Measurements from ENCODE around the gene GMPPA.
A peak's percentile ranks its signal among the peaks of the same experiment; 100 is the strongest.

GMPPA gene

GRCh38 chr2:219468410-219469185, 30.1 kb upstream of the GMPPA start:
- DNase-seq: no peak

GRCh38 chr2:219469186-219469724, 29.4 kb upstream of the GMPPA start:
- DNase-seq: no peak

- no peak for DNase-seq
Observed at GRCh38 chr2:219470429-219470828, 28.3 kb upstream of the GMPPA start.

GRCh38 chr2:219471476-219472371, 27.0 kb upstream of the GMPPA start:
- no peak for DNase-seq

GRCh38 chr2:219472629-219473187, 26.0 kb upstream of the GMPPA start:
- DNase-seq: no peak

- no peak for DNase-seq
Observed at GRCh38 chr2:219473511-219473910, 25.2 kb upstream of the GMPPA start.

- no peak for DNase-seq
Observed at GRCh38 chr2:219474285-219475060, 24.2 kb upstream of the GMPPA start.

GRCh38 chr2:219475278-219475677, 23.4 kb upstream of the GMPPA start:
- no peak for DNase-seq

GRCh38 chr2:219475697-219476651, 22.7 kb upstream of the GMPPA start:
- peak; percentile 72 for DNase-seq

GRCh38 chr2:219476652-219477151, 22.0 kb upstream of the GMPPA start:
- no peak for DNase-seq

- DNase-seq: no peak
Observed at GRCh38 chr2:219477179-219477578, 21.5 kb upstream of the GMPPA start.

- no peak for DNase-seq
Observed at GRCh38 chr2:219477815-219478214, 20.9 kb upstream of the GMPPA start.

- DNase-seq: no peak
Observed at GRCh38 chr2:219478916-219479315, 19.8 kb upstream of the GMPPA start.

GRCh38 chr2:219480004-219480403, 18.7 kb upstream of the GMPPA start:
- no peak for DNase-seq

GRCh38 chr2:219482674-219483405, 15.9 kb upstream of the GMPPA start:
- no peak for DNase-seq

- no peak for DNase-seq
Observed at GRCh38 chr2:219483451-219484342, 15.0 kb upstream of the GMPPA start.

- peak; percentile 9 for DNase-seq
Observed at GRCh38 chr2:219484343-219485200, 14.1 kb upstream of the GMPPA start.

GRCh38 chr2:219485201-219485580, 13.5 kb upstream of the GMPPA start:
- DNase-seq: no peak
